ENCODE results near the gene TNFAIP2. TPM values are rescaled to one million over a fixed set of nuclear protein-coding genes. Genes with fewer than 3 reads are reported as not detected.
A peak's percentile ranks its signal among the peaks of the same experiment; 100 is the strongest.

Gene TNFAIP2
- total and polyA plus RNA-seq, 9 of the 15 experiments (the other 6 are each of a cell fraction or from before 2014, with no cell fraction given): 22.6 to 68.6 (median 44.6) TPM

- TF ChIP-seq FOXO4 (CRISPR knock-in tag; IDR thresholded peaks at IDR 0.05) (no peak), ZBTB12 (CRISPR knock-in tag; IDR thresholded peaks at IDR 0.05) (no peak), KLF10 (CRISPR knock-in tag; IDR thresholded peaks at IDR 0.05) (no peak), SMARCA4 (IDR thresholded peaks at IDR 0.05) (no peak), SMAD4 (CRISPR knock-in tag; conservative IDR thresholded peaks at IDR 0.05) (peak; percentile 54; the same call in 1 of the 2 replicates), HIVEP1 (CRISPR knock-in tag; IDR thresholded peaks at IDR 0.05) (no peak), L3MBTL2 (IDR thresholded peaks at IDR 0.05) (peak; percentile 86), POLR2AphosphoS5 (IDR thresholded peaks at IDR 0.05; ENCODE audit: control insufficient read depth, insufficient read depth, low read depth, low read length) (no peak), THAP7 (CRISPR knock-in tag; IDR thresholded peaks at IDR 0.05) (no peak), ZNF449 (CRISPR knock-in tag; IDR thresholded peaks at IDR 0.05) (no peak), CCNT2 (IDR thresholded peaks at IDR 0.05; ENCODE audit: borderline replicate concordance, extremely low read depth, insufficient read length, low read depth, low read length) (no peak), TRIM24 (IDR thresholded peaks at IDR 0.05) (no peak), ZNF592 (IDR thresholded peaks at IDR 0.05) (peak; percentile 71), RBBP5 (IDR thresholded peaks at IDR 0.05; ENCODE audit: borderline replicate concordance, insufficient read depth, low read length, poor library complexity, severe bottlenecking) (peak; percentile 25), EP300 (IDR thresholded peaks at IDR 0.05; ENCODE audit: low read length) (peak; percentile 17; the same call in 1 of the 2 replicates), ZBTB17 (CRISPR knock-in tag; IDR thresholded peaks at IDR 0.05) (no peak), IFI16 (CRISPR knock-in tag; IDR thresholded peaks at IDR 0.05) (no peak), RHOXF2B (CRISPR knock-in tag; conservative IDR thresholded peaks at IDR 0.05) (no peak), ZNF583 (CRISPR knock-in tag; IDR thresholded peaks at IDR 0.05) (peak; percentile 70; the same call in 1 of the 2 replicates), SRSF9 (IDR thresholded peaks at IDR 0.05; ENCODE audit: borderline replicate concordance, low read depth, low read length) (no peak)
These were observed 15.1 kb upstream of the TNFAIP2 start (continued) for GRCh38 chr14:103107941-103108748.

Data from K562 (cell line).